NCI-H146 treated with DMSO at 0.1 percent for 48 hours (cell line): ENCODE results near the gene PLD1.
"Not testable (repeated sequence)": the region's sequence is repeated elsewhere in the genome, so short reads cannot be mapped to it uniquely, and the experiment has no call there.

Experiments
- DNase-seq: peaks from one replicate; lab custom pipeline; 2025; ENCODE audit not compliant: unreplicated experiment; lab: John Stamatoyannopoulos, UW

PLD1 gene

DNA sequence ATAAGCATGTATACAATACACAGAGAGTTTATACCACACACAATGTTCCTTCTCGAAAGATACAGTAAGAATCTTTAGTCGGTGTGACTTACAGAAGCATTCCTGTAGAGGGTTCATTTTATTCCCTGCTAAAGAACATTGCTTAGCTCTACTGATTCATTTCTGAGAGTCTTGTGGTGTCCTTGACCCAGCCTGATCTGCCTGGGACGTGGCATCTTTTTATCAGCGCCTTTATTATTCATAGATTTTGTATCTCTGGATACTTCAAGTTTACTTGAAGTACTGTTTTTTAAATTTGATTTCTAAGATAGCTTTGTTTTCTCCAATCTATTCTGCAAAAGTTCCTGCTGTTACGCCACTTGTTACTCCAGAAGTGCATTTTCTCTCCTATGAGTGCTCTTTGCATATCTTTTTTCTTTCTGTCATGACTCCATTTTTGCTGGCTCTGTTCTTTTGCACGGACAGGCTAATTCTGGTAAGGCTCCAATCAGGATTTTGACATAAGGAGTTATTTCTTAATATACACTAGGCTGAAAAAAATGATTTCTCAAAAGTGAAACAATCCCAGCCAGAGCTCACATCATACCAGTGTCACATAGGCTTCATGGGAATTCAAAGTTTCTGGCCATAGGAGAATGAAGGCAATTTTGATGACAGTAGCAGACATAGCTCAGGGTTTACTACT lies 235.6 kb downstream of the PLD1 start:
- no peak for DNase-seq

DNA sequence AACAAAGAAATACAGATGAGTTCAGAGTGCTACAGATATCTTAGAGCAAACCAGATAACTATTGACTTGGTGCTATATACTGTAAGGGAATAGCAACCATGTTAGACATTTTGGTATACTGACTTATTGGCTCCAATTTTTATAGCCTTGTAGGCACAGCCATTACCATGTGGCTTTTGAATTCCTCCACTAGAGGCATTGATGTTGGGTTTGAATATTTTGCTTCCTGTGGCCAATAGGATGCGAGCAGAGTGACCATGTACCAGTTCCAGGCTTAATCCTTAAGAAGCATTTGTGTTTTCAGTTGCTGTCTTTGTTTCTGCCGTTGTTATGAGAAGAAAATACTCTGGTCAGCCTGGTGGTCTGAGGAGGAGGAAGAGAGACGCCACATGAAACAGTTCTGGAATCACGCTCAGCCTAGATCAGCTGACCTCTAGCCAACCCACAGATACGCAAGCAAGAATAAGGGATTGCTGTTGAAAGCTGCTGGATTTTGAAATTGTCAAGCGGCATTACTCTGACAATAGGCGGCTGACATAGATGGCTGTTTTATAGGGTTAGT lies 240.6 kb downstream of the PLD1 start:
- DNase-seq, result no peak

DNA sequence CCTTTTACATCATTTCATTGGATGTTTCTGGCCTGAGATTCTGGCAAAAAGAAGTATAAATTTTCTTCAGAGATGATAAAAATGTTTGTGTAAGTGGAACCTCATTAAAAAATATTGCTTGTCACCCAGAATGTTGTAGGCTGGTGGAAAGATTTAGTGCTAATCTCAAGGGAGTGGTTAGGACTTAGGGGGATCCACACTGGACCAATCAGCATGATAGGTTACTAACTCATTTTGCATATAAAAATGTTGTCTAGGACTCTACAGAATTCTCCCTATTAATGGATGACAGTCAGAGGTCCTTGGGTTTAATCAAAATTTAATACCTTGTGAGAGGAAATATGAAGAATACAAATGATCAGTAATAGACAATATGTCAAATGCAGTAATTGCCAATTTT lies 241.5 kb downstream of the PLD1 start:
- no peak for DNase-seq

DNA sequence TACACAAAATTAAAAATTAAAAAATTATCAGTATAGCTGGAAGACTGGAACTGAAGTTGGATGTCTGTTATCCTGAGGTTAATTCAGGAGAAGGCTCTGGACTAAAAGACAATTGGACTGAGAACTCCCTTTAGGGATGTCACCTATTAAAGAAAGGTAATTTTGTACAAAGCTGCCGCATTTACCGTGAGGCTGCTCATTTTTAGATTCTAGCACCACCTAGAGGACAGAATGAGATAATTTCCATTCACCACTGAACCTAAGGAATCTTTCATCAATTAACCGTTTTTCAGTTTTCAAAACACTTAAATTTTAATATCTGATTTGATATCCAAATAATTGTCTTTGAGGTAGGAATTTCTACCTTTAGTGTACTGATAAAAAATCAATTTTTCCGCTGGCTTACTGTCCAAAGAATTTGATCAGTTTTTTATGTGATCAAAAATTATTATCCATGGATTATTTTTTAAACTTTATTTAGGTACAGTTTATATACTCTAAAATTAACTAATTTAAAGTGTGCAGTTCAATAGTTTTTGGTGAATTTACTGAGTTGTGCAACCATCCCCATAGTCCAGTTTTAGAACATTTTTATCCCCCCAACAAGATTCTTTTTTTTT lies 243.4 kb downstream of the PLD1 start:
- peak; percentile 40 for DNase-seq

DNA sequence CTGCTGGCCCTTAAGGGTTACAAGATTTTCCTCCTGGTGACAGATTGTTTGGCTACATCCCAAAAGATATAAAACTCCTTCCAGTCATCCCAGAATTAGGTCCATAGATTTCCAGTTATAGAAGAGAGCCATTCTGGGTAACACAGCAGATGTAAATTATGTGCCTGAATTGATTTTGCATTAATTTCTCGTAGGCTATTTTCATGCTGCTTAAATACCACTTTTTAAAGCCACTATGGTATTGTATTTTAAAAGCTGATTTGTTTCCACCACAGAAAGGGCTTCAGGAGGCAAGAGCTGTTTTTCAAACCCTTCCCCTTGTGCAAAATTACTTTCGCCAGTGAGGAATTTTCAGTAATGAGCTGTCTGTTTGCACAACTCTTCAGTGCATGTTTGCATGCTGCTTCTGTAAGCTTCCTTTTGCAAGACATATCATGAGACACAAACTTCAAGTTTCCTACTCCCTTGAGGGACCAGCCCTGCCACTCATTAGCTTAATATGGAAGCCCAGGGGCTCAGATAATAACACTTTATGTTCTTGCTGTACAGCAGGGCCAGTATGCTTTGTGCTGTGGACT lies 244.7 kb downstream of the PLD1 start:
- no peak for DNase-seq

DNA sequence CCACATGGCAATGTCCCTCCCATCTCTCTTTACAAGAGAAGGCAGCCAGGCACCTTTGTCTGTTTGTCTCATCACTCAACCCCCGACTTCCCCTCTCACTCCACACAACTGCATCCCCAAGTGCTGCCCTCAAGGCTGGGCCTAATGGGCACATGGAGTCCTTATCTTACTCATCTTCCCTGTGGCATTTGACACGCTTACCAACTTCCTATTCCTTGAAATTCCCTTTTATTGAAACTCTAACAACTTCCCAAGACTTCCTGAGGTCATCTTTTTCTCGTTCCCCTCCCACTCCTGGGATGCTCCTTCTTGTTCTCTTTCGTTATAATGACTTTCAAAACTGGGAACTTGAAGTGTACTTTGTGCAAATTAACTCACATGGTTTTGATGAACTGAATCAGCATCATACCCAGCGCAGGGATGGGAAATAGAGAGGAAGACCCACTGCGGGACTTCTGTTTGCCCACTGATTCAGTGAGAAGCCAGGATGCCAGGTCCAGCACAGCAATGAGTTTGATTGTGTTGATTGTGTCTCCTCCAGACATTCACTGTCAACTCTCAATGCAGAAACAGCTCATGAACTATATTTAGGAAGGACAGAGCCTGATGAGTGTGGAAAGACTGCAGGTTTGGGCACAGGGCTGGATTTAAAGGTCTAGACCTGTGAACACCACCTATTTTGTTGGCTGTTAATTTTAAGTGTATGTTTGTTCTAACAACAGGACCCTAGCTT lies 245.4 kb downstream of the PLD1 start:
- DNase-seq, result no peak

DNA sequence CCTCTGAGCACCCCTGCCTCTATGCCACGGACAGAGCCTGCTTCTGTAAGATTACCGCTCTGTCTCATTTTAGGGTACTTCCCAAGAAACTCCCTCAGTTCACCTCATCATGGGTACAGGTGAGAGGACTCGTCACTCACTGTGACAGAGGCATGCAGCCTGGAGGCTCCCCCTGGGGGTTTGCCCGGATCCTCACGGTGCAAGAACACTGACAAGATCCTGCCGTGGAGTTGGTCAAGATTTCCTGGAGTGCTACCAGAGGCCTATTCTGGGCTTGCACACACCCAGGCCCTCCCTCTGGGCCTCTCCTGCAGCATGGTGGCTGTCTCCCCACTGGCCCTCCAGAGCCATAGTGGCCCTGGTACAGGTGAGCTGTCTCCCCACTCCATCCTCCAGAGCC lies 247.0 kb downstream of the PLD1 start:
- no peak for DNase-seq

DNA sequence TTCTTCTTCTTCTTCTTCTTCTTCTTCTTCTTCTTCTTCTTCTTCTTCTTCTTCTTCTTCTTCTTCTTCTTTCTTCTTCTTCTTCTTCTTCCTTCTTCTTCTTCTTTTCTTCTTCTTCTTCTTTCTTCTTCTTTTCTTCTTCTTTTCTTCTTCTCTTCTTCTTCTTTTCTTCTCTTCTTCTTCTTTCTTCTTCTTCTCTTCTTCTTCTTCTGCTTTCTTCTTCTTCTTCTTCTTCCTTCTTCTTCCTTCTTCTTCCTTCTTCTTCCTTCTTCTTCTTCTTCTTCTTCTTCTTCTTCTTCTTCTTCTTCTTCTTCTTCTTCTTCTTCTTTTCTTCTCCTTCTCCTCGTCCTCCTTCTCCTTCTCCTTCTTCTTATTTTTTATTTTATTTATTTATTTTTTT lies 247.8 kb downstream of the PLD1 start:
- not testable (repeated sequence) for DNase-seq

DNA sequence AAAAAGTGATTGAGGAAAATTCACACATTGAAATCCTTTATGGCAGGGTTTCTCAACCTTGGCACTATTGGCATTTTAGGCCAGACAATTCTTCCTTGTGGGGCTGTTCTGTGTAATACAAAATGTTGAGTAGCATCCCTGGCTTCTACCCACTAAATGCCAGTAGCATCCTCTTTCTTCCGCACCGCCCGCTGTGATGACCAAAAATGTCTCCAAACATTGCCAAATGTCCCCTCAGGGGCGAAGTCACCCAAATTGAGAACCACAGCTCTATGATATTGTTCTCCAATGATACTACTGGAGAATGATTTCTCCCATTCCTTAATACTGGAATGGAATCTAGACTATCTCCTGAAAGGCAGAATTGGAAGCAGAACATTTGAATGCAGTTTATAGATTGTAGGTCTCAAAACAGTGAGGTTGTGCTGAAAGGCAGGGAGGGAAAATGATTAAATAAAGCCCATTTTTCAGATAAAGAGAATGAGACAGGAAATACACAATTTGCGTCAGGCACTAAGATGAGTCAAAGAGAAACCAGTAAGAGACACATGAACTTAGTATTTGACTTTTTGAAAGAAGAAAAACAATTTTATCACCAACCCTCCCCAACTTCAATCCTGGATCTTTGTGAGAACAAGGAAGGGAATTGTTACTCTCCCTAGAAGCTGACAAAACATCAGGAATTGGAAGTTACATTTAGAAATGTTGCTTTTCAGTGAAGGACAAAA lies 248.5 kb downstream of the PLD1 start:
- no peak for DNase-seq

DNA sequence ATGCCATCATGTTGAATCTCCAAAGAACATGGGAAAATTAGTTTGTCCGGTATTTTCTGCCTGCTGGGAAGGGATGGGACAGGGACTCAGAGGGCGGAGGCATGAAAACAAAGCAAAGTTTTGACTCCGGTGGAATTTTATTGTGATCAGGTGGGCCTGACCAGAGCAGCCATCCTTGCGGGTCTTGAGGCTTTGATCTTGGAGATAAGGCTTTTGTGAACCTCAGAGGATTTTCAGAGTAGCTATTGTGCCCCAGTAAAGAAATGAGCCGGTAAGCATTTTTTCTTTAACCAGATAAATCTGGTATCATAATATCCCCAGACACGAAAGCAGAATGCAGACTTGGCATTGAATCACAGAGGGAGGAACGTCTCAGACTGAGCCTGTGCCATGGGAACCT lies 250.7 kb downstream of the PLD1 start:
- no peak for DNase-seq

DNA sequence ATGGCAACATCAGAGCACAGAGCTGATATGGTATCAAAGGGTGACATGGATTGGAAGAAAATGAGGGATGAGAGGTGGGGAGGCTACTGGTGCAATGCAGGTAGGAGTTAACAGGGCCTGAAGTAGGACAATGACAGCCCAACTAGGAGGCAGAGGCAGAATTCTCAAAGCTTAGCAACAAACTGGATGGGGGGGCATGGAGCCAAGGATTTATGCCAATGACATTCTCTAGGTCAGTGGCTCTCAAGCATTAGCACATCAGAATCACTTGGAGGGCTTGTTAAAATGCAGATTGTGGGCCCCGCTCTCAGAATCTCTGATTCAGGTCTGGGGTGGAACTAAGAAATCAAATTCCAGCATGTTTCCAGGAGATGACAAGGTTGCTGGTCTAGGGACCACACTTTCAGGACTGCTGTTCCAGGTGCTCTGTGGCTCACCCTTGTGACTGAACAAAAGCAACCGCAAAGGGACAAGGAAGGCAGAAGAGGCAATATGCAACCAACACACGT lies 252.0 kb downstream of the PLD1 start:
- no peak for DNase-seq

DNA sequence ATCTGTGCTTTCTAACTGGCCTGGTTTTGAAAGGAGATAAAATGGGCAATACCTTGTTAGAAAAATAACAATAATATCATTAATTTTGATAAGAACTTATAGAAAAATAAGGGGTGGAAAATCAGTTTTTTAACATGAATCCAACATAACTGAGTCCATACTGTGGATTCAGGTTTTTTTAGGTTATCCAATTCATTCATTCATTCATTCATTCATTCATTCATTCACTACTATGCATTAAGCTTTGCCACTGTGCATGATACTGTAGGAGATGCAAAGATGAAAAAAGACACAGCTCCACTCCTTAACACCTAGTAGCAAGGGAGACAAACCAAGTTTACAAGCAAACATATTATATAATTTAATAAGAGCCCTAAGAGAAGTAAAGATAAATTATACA lies 253.1 kb downstream of the PLD1 start:
- no peak for DNase-seq

DNA sequence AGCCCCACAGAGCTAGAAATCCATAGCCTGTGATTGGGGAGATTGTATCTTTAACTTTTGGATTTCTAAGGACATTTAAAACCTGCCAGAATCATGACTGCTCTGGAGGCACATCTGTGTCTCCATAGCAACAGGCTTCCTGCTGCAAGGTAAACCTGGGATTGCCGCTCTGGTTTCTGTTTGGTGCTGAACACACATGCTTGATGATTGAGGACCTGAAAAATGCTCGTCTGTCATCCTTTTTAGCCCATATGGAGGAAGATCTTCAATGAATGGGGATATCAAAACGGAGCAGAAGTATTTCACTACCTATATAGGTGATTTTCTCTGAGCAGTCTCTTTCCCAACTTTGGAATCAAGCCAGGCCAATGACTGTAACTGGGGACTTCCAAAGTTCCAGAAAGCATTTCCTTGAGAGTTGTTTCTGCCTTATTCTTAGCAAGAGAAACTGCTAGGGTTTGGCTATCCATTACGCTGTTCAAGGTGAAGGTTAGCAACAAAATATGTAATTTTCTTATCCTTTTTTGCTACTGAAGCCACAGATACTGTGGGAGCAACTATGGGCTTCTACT lies 253.6 kb downstream of the PLD1 start:
- DNase-seq, result no peak

DNA sequence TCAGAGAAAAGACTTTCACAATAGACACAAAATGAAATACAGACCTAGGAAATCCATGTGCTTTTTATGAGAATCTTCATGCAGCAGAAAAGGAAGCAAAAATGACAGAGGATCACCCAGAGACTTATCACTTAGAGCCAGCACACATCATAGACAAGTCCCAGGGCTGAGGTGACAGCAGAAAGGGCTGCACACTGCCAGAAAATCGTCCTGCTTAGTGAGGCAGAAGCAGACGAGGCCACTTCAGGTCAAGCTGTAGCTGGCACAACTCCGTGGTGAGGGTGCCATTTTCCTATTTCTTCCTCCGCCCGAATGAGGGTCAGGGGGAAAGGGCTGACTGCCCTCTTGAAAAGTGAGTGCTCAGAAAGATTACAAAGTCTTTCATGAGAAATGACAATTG lies 254.1 kb downstream of the PLD1 start:
- no peak for DNase-seq

DNA sequence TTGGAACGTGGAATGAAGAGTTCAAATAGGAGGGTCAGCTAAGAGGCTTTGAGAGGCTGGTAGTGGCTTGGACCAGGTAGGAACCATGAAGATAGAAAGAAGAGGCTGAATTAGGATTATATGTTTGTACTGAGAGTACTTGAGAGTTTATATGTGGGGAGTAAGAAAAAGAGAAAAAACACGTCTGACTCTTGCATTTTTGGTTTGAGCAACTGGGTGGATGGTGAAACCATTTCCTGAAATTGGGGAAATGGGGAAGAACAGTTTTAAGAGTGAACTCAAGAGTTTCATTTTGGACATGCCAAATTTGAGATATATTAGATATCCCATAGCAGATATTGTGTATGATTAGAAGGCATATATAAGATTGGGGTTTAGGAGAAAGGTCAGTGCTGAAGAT lies 257.2 kb downstream of the PLD1 start:
- DNase-seq, result no peak

DNA sequence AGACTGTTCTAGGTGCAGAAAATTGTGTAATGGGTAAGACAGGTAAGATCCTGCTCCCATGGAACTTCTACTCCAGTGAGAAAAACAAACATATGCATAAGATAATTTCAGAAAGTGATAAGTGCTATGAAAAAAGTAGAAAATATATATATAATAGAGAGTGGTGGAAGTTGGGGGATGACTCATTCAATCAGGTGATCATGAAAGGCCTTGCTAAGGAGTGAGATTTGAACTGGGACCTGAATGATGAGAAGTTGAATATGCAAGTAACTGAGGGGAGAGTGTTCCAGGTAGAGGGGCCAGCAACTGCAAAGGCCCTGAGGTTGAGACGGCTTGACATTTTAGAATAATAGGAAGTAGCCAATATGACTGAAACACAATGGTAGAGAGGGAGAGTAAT lies 257.8 kb downstream of the PLD1 start:
- no peak for DNase-seq

DNA sequence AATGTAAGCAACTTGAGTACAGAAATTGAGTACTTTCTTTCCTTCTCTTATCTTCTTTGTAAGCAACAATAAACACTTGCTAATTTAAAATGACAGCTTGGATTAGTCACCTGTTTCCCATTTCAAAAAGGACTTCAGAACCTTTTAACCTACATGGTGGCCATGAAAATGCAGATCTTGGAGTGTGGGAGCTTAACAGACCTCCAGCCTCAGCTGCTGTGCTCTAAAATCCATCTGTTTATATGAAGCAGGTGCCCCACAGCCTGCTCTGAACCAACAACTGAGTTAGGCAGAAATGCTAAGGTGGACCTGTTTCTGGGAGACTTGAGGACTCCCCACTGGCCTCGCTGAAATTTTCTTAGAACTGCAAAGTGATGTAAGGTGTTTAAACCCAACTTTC lies 259.0 kb downstream of the PLD1 start:
- no peak for DNase-seq
